Measurements from ENCODE around the gene PDLIM3. TPM values are rescaled to one million over a fixed set of nuclear protein-coding genes. Genes with fewer than 3 reads are reported as not detected.

PDLIM3 gene
- total and polyA plus RNA-seq, 9 of the 15 experiments (the other 6 are each of a cell fraction or from before 2014, with no cell fraction given), result 0.06 TPM; not detected in 8

DNA sequence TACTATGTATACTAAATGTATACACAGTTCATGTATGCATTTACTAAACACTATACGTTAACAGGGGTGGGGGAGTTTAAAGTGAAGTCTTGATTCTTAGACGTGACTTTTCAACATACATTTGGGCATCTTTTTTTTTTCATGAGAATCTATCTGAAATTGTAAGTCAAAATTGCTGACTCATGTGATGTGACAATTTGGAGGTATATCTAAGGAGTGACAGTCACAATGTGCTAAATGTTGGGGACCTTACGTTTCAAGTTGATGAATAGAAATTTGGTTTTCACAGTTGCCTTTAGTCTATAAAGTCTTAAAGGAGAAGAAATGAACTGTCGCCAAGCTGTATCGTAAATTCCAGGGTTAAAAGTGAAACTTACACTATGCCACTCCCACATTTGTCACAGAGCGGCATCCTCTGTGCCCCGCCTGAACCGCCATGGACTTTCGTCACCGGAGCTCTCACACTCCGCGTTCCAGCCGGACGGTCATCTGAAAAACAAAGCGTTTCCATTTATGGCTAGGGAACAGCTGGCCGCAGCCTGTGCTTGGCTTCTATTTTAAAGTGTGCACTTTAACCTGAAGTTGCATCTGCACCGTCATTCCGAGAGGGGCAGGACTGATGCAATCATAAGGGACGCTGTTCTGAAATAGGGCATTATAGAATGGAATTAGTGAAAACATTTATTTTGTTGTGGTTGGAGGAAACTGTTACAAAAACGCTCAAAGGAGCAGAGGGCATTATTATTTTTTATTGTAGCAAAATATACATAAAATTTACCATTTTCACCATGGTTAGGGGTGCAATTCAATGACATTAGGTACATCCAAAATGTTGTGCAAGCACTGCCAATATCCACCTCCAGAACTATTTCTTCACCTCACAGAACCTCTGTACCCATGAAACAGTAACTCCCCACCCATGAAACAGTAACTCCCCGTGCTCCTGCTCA lies 30.9 kb downstream of the PDLIM3 start (continued):
- TF ChIP-seq, protein P1, sequence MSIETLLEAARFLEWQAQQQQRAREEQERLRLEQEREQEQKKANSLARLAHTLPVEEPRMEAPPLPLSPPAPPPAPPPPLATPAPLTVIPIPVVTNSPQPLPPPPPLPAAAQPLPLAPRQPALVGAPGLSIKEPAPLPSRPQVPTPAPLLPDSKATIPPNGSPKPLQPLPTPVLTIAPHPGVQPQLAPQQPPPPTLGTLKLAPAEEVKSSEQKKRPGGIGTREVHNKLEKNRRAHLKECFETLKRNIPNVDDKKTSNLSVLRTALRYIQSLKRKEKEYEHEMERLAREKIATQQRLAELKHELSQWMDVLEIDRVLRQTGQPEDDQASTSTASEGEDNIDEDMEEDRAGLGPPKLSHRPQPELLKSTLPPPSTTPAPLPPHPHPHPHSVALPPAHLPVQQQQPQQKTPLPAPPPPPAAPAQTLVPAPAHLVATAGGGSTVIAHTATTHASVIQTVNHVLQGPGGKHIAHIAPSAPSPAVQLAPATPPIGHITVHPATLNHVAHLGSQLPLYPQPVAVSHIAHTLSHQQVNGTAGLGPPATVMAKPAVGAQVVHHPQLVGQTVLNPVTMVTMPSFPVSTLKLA (conservative IDR thresholded peaks at IDR 0.05), result 0 out of 4 replicates have a peak, but pooled peaks of 1 of the 2 experiments have one; percentile 32
- TF ChIP-seq, protein P2, sequence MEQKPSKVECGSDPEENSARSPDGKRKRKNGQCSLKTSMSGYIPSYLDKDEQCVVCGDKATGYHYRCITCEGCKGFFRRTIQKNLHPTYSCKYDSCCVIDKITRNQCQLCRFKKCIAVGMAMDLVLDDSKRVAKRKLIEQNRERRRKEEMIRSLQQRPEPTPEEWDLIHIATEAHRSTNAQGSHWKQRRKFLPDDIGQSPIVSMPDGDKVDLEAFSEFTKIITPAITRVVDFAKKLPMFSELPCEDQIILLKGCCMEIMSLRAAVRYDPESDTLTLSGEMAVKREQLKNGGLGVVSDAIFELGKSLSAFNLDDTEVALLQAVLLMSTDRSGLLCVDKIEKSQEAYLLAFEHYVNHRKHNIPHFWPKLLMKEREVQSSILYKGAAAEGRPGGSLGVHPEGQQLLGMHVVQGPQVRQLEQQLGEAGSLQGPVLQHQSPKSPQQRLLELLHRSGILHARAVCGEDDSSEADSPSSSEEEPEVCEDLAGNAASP (IDR thresholded peaks at IDR 0.05), result no peak
- peak; percentile 71 for TF ChIP-seq POLR2H (tag; IDR thresholded peaks at IDR 0.05; ENCODE audit: low read depth)
- TF ChIP-seq RBFOX2 (IDR thresholded peaks at IDR 0.05; ENCODE audit: low read depth, low read length), result peak; percentile 61
- no peak for TF ChIP-seq SRSF9 (IDR thresholded peaks at IDR 0.05; ENCODE audit: borderline replicate concordance, low read depth, low read length)
- peak; percentile 65 for TF ChIP-seq BRD9 (IDR thresholded peaks at IDR 0.05; ENCODE audit: low read depth, partially characterized antibody)
- TF ChIP-seq SMARCA4 (IDR thresholded peaks at IDR 0.05), result 0 out of 2 replicates have a peak, but pooled peaks have one; percentile 58
- TF ChIP-seq TARDBP (IDR thresholded peaks at IDR 0.05), result no peak
- TF ChIP-seq HMGN3 (IDR thresholded peaks at IDR 0.05; ENCODE audit: borderline replicate concordance, extremely low read depth, insufficient read length, low read depth, low read length), result no peak
- TF ChIP-seq, protein P3, sequence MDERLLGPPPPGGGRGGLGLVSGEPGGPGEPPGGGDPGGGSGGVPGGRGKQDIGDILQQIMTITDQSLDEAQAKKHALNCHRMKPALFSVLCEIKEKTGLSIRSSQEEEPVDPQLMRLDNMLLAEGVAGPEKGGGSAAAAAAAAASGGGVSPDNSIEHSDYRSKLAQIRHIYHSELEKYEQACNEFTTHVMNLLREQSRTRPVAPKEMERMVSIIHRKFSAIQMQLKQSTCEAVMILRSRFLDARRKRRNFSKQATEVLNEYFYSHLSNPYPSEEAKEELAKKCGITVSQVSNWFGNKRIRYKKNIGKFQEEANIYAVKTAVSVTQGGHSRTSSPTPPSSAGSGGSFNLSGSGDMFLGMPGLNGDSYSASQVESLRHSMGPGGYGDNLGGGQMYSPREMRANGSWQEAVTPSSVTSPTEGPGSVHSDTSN (CRISPR knock-in tag; IDR thresholded peaks at IDR 0.05; ENCODE audit: low read depth), result no peak
- TF ChIP-seq, protein P3 (tag; conservative IDR thresholded peaks at IDR 0.05; ENCODE audit: low read depth), result peak; percentile 40; the same call in 1 of the 2 replicates
- peak; percentile 15 for TF ChIP-seq TBP (optimal IDR thresholded peaks at IDR 0.05; ENCODE audit: low read depth, low read length)
- peak; percentile 99 for TF ChIP-seq MAFK (IDR thresholded peaks at IDR 0.05; ENCODE audit: low read length)
- TF ChIP-seq ZFP36 (IDR thresholded peaks at IDR 0.05; ENCODE audit: low read depth, low read length, partially characterized antibody), result peak; percentile 16
- TF ChIP-seq FOSL1 (tag; conservative IDR thresholded peaks at IDR 0.05), result peak; percentile 54
- TF ChIP-seq IFI16 (CRISPR knock-in tag; IDR thresholded peaks at IDR 0.05), result no peak
- TF ChIP-seq MAFF (IDR thresholded peaks at IDR 0.05; ENCODE audit: low read length), result peak; percentile 99
- 0 out of 2 replicates have a peak, but pooled peaks have one; percentile 5 for TF ChIP-seq NFIC (IDR thresholded peaks at IDR 0.05)
- peak; percentile 64; the same call in 1 of the 2 replicates for TF ChIP-seq MYNN (IDR thresholded peaks at IDR 0.05)
- no peak for TF ChIP-seq MYNN (CRISPR knock-in tag; IDR thresholded peaks at IDR 0.05)
- no peak for TF ChIP-seq TCF7L2 (IDR thresholded peaks at IDR 0.05; ENCODE audit: low read depth, low read length)
- TF ChIP-seq NRF1 (conservative IDR thresholded peaks at IDR 0.05 in 1 of 2, IDR thresholded peaks at IDR 0.05 in 1 of 2), result peak in 1 of 2 experiments; percentile 41; a peak in 1 of 4 replicates

Measured in K562 (cell line).